ENCODE data around the gene KLC3.

DNA sequence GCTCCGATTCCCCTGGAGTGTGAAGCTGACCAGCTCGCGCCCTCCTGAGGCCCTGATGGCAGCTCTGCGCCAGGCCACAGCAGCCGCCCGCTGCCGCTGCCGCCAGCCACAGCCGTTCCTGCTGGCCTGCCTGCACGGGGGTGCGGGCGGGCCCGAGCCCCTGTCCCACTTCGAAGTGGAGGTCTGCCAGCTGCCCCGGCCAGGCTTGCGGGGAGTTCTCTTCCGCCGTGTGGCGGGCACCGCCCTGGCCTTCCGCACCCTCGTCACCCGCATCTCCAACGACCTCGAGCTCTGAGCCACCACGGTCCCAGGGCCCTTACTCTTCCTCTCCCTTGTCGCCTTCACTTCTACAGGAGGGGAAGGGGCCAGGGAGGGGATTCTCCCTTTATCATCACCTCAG is 38.1 kb upstream of the KLC3 start:
- TF ChIP-seq SUZ12 (IDR thresholded peaks at IDR 0.05; ENCODE audit: low read length) (no peak), POLR2A (IDR thresholded peaks at IDR 0.05; ENCODE audit: control extremely low read depth in 1 of 2, low read depth in 2 of 2, low read length in 2 of 2) (no peak), CBX5 (IDR thresholded peaks at IDR 0.05; ENCODE audit: low read depth, low read length) (no peak), POLR2AphosphoS5 (IDR thresholded peaks at IDR 0.05; ENCODE audit: low read depth, low read length) (no peak), BCL11A (IDR thresholded peaks at IDR 0.05; ENCODE audit: low read depth in 2 of 2, low read length in 2 of 2) (no peak), RAD21 (IDR thresholded peaks at IDR 0.05 in 1 of 2, conservative IDR thresholded peaks at IDR 0.05 in 1 of 2; ENCODE audit: low read depth in 2 of 2, low read length in 2 of 2) (no peak), SRF (IDR thresholded peaks at IDR 0.05; ENCODE audit: low read depth, low read length) (no peak), JUN (IDR thresholded peaks at IDR 0.05; ENCODE audit: low read depth, low read length) (no peak), RFX5 (IDR thresholded peaks at IDR 0.05; ENCODE audit: borderline replicate concordance, low read depth, low read length) (no peak), ASH2L (IDR thresholded peaks at IDR 0.05; ENCODE audit: low read length) (no peak), KDM4A (IDR thresholded peaks at IDR 0.05; ENCODE audit: low read depth, low read length, severe bottlenecking) (no peak), CEBPB (IDR thresholded peaks at IDR 0.05; ENCODE audit: low read depth, low read length) (no peak), TAF1 (IDR thresholded peaks at IDR 0.05; ENCODE audit: low read depth, low read length) (no peak)
- TF ChIP-seq, protein P1, sequence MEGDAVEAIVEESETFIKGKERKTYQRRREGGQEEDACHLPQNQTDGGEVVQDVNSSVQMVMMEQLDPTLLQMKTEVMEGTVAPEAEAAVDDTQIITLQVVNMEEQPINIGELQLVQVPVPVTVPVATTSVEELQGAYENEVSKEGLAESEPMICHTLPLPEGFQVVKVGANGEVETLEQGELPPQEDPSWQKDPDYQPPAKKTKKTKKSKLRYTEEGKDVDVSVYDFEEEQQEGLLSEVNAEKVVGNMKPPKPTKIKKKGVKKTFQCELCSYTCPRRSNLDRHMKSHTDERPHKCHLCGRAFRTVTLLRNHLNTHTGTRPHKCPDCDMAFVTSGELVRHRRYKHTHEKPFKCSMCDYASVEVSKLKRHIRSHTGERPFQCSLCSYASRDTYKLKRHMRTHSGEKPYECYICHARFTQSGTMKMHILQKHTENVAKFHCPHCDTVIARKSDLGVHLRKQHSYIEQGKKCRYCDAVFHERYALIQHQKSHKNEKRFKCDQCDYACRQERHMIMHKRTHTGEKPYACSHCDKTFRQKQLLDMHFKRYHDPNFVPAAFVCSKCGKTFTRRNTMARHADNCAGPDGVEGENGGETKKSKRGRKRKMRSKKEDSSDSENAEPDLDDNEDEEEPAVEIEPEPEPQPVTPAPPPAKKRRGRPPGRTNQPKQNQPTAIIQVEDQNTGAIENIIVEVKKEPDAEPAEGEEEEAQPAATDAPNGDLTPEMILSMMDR (IDR thresholded peaks at IDR 0.05; ENCODE audit: control extremely low read depth in 1 of 3, insufficient read depth in 1 of 3, low read depth in 1 of 3, low read length in 3 of 3), result no peak

Measured in H1 (cell line).